Measurements from ENCODE around the gene ADAM22.

- no peak for TF ChIP-seq POLR2A (IDR thresholded peaks at IDR 0.05; ENCODE audit: low read depth, low read length)
- no peak for TF ChIP-seq POLR2AphosphoS5 (IDR thresholded peaks at IDR 0.05; ENCODE audit: low read depth, low read length)
Observed at GRCh38 chr7:87966271-87966670, 32.2 kb downstream of the ADAM22 start.

Data from GM12891 (cell line).